ENCODE results near the gene STXBP3.

Gene STXBP3

GRCh38 chr1:108854221-108855019, 107.9 kb downstream of the STXBP3 start:
- in situ Hi-C loops (cut with MboI; ENCODE audit: low pct_unique_long_range_greater_than_20kb, low sequenced_read_pairs, unreplicated experiment), result no loop called here
- TF ChIP-seq CTCF (IDR thresholded peaks at IDR 0.05; ENCODE audit: extremely low read depth, insufficient read depth, missing control alignments), result no peak
- no peak for DNase-seq (ENCODE audit: low spot score)

- no peak for DNase-seq (ENCODE audit: low spot score)
- TF ChIP-seq CTCF (IDR thresholded peaks at IDR 0.05; ENCODE audit: extremely low read depth, insufficient read depth, missing control alignments), result no peak
- in situ Hi-C loops (cut with MboI; ENCODE audit: low pct_unique_long_range_greater_than_20kb, low sequenced_read_pairs, unreplicated experiment), result no loop called here
These were observed 110.5 kb downstream of the STXBP3 start, which contains the start of gene AKNAD1 for GRCh38 chr1:108856994-108857393. Gene AKNAD1 (minus strand): TSS chr1:108857094. CDS start chr1:108852664, 4,430 bp downstream.

- no peak for TF ChIP-seq CTCF (IDR thresholded peaks at IDR 0.05; ENCODE audit: extremely low read depth, insufficient read depth, missing control alignments)
- in situ Hi-C loops (cut with MboI; ENCODE audit: low pct_unique_long_range_greater_than_20kb, low sequenced_read_pairs, unreplicated experiment), result no loop called here
- DNase-seq (ENCODE audit: low spot score), result no peak
These were observed 111.9 kb downstream of the STXBP3 start for GRCh38 chr1:108858230-108858950.
